Trophoblast cell (in vitro differentiated cells and primary cell): ENCODE data around the gene B3GAT2.

ENCODE experiments used
- DNase-seq, 2 donors: peaks; one replicate each; pipeline ENCODE4 v3.0.0-alpha.2; 2016
- H2AFZ ChIP-seq: 2 replicates; pipeline ENCODE4 v1.6.1; 2013; ENCODE audit warnings: low read length, moderate library complexity, mild to moderate bottlenecking; ENCODE audit not compliant: insufficient read depth, poor library complexity
- H2AK5ac ChIP-seq: 2 replicates; pipeline ENCODE4 v1.6.1; 2013; ENCODE audit warnings: mild to moderate bottlenecking, low read length
- H2BK120ac ChIP-seq: 2 replicates; pipeline ENCODE4 v1.6.1; 2013; ENCODE audit warnings: low read length, mild to moderate bottlenecking, moderate library complexity; ENCODE audit not compliant: insufficient read depth, poor library complexity
- H2BK12ac ChIP-seq: 2 replicates; pipeline ENCODE4 v1.6.1; 2013; ENCODE audit warnings: mild to moderate bottlenecking, low read length, moderate library complexity
- H2BK5ac ChIP-seq: 2 replicates; pipeline ENCODE4 v1.6.1; 2013; ENCODE audit warnings: low read length, low read depth, moderate library complexity, mild to moderate bottlenecking; ENCODE audit not compliant: poor library complexity
- H3K14ac ChIP-seq: 2 replicates; pipeline ENCODE4 v1.6.1; 2013; ENCODE audit warnings: mild to moderate bottlenecking, low read length
- H3K18ac ChIP-seq: 2 replicates; pipeline ENCODE4 v1.6.1; 2013; ENCODE audit warnings: mild to moderate bottlenecking, low read length
- H3K23ac ChIP-seq: 2 replicates; pipeline ENCODE4 v1.6.1; 2013; ENCODE audit warnings: low read length
- H3K27ac ChIP-seq: 2 replicates; pipeline ENCODE4 v1.5.1; 2013; ENCODE audit warnings: low read depth, mild to moderate bottlenecking, inconsistent platforms, low read length, moderate library complexity
- H3K27me3 ChIP-seq: 2 replicates; pipeline ENCODE4 v1.6.1; 2013; ENCODE audit warnings: inconsistent platforms, mild to moderate bottlenecking, low read length, moderate library complexity; ENCODE audit not compliant: insufficient read depth
- H3K36me3 ChIP-seq, 2 experiments: 1 replicate in 1 of 2; 2 replicates in 1 of 2; pipeline ENCODE4 v1.6.1; 2013; ENCODE audit warnings: low read length in 2 of 2, mild to moderate bottlenecking in 2 of 2, moderate library complexity in 1 of 2; ENCODE audit not compliant: insufficient read depth in 2 of 2, control insufficient read depth in 1 of 2
- H3K4ac ChIP-seq: 2 replicates; pipeline ENCODE4 v1.6.1; 2013; ENCODE audit warnings: low read depth, mild to moderate bottlenecking, low read length, moderate library complexity
- H3K4me1 ChIP-seq, 2 experiments: 1 replicate in 1 of 2; 2 replicates in 1 of 2; pipeline ENCODE4 v1.6.1; 2013; ENCODE audit warnings: low read length in 2 of 2, mild to moderate bottlenecking in 2 of 2, moderate library complexity in 1 of 2; ENCODE audit not compliant: insufficient read depth in 2 of 2, control insufficient read depth in 1 of 2
- H3K4me2 ChIP-seq: 2 replicates; pipeline ENCODE4 v1.6.1; 2013; ENCODE audit warnings: inconsistent platforms, mild to moderate bottlenecking, low read length, moderate library complexity
- H3K4me3 ChIP-seq: 2 replicates; pipeline ENCODE4 v1.5.1; 2013; ENCODE audit warnings: mild to moderate bottlenecking, low read depth, low read length, inconsistent platforms
- H3K79me1 ChIP-seq: one replicate; pipeline ENCODE4 v1.6.1; 2013; ENCODE audit warnings: low read length
- H3K79me2 ChIP-seq: 2 replicates; pipeline ENCODE4 v1.6.1; 2013; ENCODE audit warnings: low read length, mild to moderate bottlenecking; ENCODE audit not compliant: control insufficient read depth, insufficient read depth, poor library complexity
- H3K9ac ChIP-seq: 2 replicates; pipeline ENCODE4 v1.6.1; 2013; ENCODE audit warnings: mild to moderate bottlenecking, low read length
- H3K9me3 ChIP-seq: 2 replicates; pipeline ENCODE4 v1.6.1; 2013; ENCODE audit warnings: low read depth, mild to moderate bottlenecking, control low read depth, inconsistent platforms, low read length; ENCODE audit not compliant: insufficient read depth
- H4K12ac ChIP-seq: 2 replicates; pipeline ENCODE4 v1.6.1; 2013; ENCODE audit warnings: low read depth, mild to moderate bottlenecking, low read length, moderate library complexity
- H4K8ac ChIP-seq: 2 replicates; pipeline ENCODE4 v1.6.1; 2013; ENCODE audit warnings: low read depth, mild to moderate bottlenecking, low read length, moderate library complexity
- H4K91ac ChIP-seq: one replicate; pipeline ENCODE4 v1.6.1; 2013; ENCODE audit warnings: low read depth, mild to moderate bottlenecking, low read length, moderate library complexity
- WGBS: extraction: QIAGEN DNeasy Blood & Tissue Kit; methylation state at CpG from one replicate; pipeline ENCODE4 v1.1.7; 2013; ENCODE audit warnings: missing lambda C conversion rate; ENCODE audit not compliant: insufficient read length, insufficient coverage; ENCODE audit errors: extremely low coverage; 5-methylcytosine and 5-hydroxymethylcytosine counted together

The B3GAT2 gene

DNA sequence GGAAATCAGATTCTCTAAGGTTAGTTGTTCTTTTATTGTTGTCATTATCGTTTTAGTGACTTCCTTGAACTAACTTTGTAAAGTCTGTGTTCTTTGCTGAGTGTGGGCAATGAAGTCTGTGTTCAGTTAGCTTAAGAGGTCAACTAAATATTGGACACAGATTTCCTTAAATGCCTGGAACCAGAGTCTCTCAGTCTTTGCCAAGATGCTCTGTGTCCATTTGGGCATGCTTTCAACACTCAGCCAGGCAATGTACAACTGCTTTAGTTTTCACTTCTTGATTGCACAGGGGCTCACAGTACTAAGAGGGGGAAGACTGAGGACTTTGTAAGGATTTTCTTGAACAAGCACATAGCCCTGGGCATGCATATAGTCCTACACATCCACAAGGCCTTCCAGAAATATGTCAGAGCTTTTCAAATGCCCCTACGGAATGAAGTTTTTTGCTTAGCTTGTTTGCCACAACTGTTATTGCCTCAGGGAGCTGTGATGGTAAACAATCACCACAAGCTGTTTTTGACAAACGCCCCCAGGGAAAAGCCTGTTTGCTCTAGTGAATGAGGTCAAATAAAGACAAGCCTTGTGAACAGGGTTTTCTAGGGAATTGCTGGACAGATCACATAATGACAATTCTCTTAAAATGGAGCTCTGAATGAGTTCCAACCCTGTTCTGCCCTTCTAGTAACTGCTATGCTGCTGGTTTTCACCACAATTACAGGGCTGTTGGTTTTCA lies 82.5 kb downstream of the B3GAT2 start:
- no peak overlapping the region for H3K9ac ChIP-seq
- no peak overlapping the region for H4K8ac ChIP-seq
- H4K12ac ChIP-seq: no peak overlapping the region
- H3K36me3 ChIP-seq: no peaks in the 10 kb centered on the region
- H3K4ac ChIP-seq: no peak overlapping the region
- no peaks in the 10 kb centered on the region for H3K4me1 ChIP-seq
- no peak overlapping the region for H3K18ac ChIP-seq
- H2BK5ac ChIP-seq: no peak overlapping the region
- H2AK5ac ChIP-seq: no peak overlapping the region
- no CpG with 5 or more reads among the region's 3 CpGs for WGBS
- no peaks in the 10 kb centered on the region for H3K79me1 ChIP-seq
- no peak overlapping the region for H2BK12ac ChIP-seq
- no peak overlapping the region for H3K4me3 ChIP-seq
- no peaks in the 10 kb centered on the region for H3K9me3 ChIP-seq
- no peak overlapping the region for H3K27ac ChIP-seq
- no peak overlapping the region for H4K91ac ChIP-seq
- no peak overlapping the region for H3K14ac ChIP-seq
- no peak for DNase-seq
- H2AFZ ChIP-seq: no peak overlapping the region
- no peaks in the 10 kb centered on the region for H3K27me3 ChIP-seq
- H3K79me2 ChIP-seq: no peaks in the 10 kb centered on the region
- H3K23ac ChIP-seq: no peak overlapping the region
- H3K4me2 ChIP-seq: no peak overlapping the region
- H2BK120ac ChIP-seq: no peak overlapping the region

DNA sequence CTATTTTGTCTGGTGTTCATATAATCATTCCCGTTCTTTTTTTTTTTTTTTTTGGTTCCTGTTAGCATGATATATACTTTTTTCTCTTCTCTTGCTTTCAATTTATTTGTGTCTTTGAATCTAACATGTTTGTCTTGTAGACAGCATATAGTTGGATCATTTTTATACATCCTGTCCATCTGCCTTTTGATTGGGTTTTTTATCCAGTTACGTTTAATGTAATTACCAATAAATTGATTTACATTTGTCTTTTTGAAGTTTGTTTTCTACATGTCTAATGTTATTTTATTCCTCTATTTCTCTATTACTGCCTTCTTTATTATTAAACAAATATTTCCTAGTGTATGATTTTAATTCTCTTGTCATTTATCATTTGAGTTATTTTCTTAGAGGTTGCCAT lies 84.4 kb downstream of the B3GAT2 start:
- H2AFZ ChIP-seq: no peak overlapping the region
- no peak overlapping the region for H3K27ac ChIP-seq
- H3K4me1 ChIP-seq: no peaks in the 10 kb centered on the region
- no peaks in the 10 kb centered on the region for H3K79me1 ChIP-seq
- no peak overlapping the region for H3K23ac ChIP-seq
- no peak overlapping the region for H2AK5ac ChIP-seq
- H4K8ac ChIP-seq: no peak overlapping the region
- H3K27me3 ChIP-seq: no peaks in the 10 kb centered on the region
- no peak overlapping the region for H4K91ac ChIP-seq
- no peak overlapping the region for H3K18ac ChIP-seq
- no peak overlapping the region for H3K9ac ChIP-seq
- H3K9me3 ChIP-seq: no peaks in the 10 kb centered on the region
- no peaks in the 10 kb centered on the region for H3K36me3 ChIP-seq
- no peak overlapping the region for H2BK12ac ChIP-seq
- H2BK5ac ChIP-seq: no peak overlapping the region
- DNase-seq: no peak
- H3K14ac ChIP-seq: no peak overlapping the region
- WGBS: no CpG with 5 or more reads among the region's 2 CpGs
- no peaks in the 10 kb centered on the region for H3K79me2 ChIP-seq
- no peak overlapping the region for H3K4me2 ChIP-seq
- H4K12ac ChIP-seq: no peak overlapping the region
- no peak overlapping the region for H3K4ac ChIP-seq
- H2BK120ac ChIP-seq: no peak overlapping the region
- no peak overlapping the region for H3K4me3 ChIP-seq

DNA sequence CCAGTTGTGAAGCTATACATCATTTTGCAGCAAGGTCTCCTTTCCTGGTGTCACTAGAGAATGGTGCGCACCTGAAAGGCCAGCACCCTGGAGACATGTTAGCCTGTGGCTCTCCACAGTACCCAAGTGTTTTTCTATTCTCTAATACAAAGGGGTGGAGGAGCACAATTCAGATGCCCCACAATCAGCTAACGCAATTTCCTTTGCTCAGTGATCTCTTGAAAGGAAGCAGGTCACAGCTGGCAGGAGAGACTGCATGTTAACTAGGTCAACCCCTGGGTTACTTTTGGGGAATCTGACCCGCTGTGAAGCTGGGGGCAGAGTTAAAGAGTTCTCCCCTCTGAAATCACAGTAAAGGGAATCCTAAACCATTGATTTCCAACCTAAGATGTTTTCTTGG lies 92.5 kb downstream of the B3GAT2 start:
- Histone ChIP-seq H4K91ac (no peak overlapping the region), H3K36me3 (no peaks in the 10 kb centered on the region), H2AFZ (no peak overlapping the region), H2BK12ac (no peak overlapping the region), H3K14ac (no peak overlapping the region), H3K9me3 (no peaks in the 10 kb centered on the region), H2BK120ac (no peak overlapping the region), H3K27me3 (no peaks in the 10 kb centered on the region), H3K27ac (no peak overlapping the region), H2BK5ac (no peak overlapping the region), H3K18ac (no peak overlapping the region), H3K9ac (no peak overlapping the region), H3K4me2 (no peak overlapping the region), H3K4me1 (no peaks in the 10 kb centered on the region), H3K23ac (no peak overlapping the region), H4K12ac (no peak overlapping the region), H3K79me1 (no peaks in the 10 kb centered on the region), H3K79me2 (no peaks in the 10 kb centered on the region), H2AK5ac (no peak overlapping the region), H4K8ac (no peak overlapping the region), H3K4me3 (no peak overlapping the region), H3K4ac (no peak overlapping the region)
- no peak for DNase-seq
- WGBS: no CpG with 5 or more reads among the region's 3 CpGs

DNA sequence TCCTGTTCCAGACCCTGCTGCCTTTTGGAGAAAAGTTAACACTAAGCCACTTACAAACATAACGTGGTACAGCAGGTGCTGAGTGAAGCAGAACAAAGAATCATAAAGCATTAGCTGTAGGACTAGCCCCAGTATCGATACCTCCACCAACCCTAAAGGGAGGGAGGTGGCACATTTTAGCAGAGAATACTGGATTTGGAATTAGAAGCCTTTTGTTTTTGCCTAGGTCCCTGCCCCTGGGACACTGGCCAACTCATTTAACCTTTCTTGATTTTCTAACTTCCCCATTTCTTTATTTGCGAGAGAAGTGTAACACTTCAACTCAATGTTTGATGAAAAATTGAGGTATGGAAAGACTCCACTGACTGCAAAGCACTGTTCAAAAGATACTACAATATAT lies 93.5 kb downstream of the B3GAT2 start:
- H3K9ac ChIP-seq: no peak overlapping the region
- no CpG with 5 or more reads among the region's 3 CpGs for WGBS
- H3K36me3 ChIP-seq: no peaks in the 10 kb centered on the region

More for the DNA sequence above, 93.5 kb downstream of the B3GAT2 start:
- Histone ChIP-seq H2BK5ac (no peak overlapping the region), H4K12ac (no peak overlapping the region), H3K4me3 (no peak overlapping the region), H2AFZ (no peak overlapping the region), H2BK12ac (no peak overlapping the region), H2BK120ac (no peak overlapping the region), H4K8ac (no peak overlapping the region), H3K18ac (no peak overlapping the region), H3K14ac (no peak overlapping the region), H3K27me3 (no peaks in the 10 kb centered on the region), H3K4me2 (no peak overlapping the region), H2AK5ac (no peak overlapping the region), H3K4ac (no peak overlapping the region), H3K23ac (no peak overlapping the region), H3K4me1 (no peaks in the 10 kb centered on the region), H4K91ac (no peak overlapping the region), H3K79me2 (no peaks in the 10 kb centered on the region), H3K79me1 (no peaks in the 10 kb centered on the region), H3K9me3 (no peaks in the 10 kb centered on the region), H3K27ac (no peak overlapping the region)
- DNase-seq: no peak
